ENCODE results near the gene ELOVL5.
"Not testable (repeated sequence)": the region's sequence is repeated elsewhere in the genome, so short reads cannot be mapped to it uniquely, and the experiment has no call there.

The ELOVL5 gene

DNA sequence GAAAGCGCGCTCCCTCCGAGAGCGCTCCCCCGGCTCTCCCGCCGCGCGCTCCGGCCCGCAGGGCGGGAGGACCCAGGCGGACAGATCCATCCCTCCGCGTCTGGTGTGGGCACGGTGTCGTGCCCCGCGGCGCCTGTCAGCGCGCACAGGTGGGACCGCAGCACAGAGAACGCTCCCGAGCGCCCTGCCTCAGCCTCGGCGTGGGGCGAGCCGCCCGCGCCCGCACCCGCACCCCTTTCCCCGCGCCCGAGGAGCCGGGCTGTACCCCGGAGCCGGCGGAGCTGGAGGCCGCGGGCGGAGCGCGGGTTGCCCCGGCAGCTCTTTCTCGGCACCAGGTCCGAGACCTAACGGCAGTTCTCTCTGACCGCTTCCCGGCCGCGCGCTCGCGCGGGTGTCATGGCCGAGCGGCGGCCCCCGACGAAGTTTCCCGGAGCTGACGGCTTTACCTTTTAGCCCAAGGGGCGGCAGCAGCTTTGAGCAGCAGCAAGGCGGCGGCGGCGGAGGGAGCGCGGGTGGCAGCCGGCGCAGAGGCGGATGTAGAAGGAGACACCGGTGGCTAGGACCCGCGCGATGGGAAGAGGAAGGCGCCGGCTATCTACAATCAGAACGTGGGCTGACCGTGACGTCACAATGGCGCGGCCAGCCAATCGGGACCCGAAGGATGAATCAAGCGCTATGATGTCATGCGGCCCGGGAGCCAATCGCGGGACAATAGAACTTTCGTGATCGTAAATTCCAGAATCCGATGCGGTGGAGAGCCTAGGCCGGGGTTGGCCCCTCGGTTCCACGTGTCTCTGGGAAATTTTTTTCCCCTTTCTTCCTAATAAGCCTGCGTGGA is at the start of gene ELOVL5:
Gene ELOVL5 (minus strand): TSS at position 580 of the 838 bp plus-strand sequence. CDS start 53,251 bp downstream, outside the sequence.
- peak; percentile 97 for DNase-seq (ENCODE audit: low read depth, low spot score)

DNA sequence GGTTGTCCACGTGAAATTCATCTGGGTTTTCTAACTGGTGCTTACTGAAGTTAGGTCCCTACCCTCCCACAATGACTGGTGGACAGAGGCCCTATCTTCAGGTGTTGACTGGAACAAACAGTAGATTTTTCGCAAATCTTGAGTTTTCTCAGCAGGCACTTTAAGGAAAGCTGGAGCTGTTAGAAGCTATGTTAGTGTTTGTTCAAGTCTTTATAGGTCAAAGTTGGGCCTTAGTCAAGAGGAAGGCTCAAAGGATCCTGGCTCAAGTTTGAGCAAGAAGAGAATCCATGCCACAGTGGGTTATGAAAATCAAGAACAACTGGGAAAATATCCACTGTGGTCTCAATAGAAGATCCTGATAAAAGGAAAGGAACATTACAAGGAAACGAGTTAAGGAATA is 48.5 kb upstream of the ELOVL5 start:
- no peak for DNase-seq (ENCODE audit: low read depth, low spot score)

DNA sequence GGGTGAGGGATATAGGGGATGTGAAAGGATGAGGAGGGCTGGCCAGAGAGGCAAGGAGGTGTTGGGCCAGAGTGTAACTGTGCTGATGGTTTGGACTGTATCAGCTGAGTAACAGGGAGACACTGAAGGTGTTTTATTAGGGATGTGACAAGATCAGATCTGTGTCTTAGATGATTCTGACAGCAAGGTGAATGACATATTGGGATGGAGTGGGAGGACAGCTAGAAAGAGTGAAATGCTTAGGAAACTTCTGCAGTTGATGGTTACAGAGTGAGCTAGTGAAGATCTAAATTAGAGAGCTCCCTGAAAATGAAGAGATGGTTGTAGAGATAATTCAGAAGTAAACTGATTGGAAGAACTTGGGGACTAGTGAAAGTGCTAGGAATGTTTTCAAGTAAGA is 47.2 kb upstream of the ELOVL5 start:
- no peak for DNase-seq (ENCODE audit: low read depth, low spot score)

DNA sequence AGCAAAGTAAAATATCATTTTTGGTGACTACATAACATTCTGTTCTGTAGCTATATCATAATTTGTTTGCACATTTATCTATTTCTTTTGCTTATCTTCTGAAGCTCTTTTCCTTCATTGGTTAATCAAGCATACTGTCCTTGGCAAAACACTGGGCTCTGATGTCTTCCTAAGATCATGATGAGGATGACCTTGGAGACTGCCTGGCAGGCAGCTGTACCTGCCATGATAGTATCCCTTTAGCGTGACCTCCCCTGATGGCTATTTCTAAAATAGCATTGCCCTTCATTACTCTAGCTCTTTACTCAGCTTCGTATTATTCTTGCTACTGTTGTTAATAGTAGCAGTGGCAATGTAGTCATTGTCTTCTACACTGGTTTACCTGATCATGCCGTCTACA is 46.0 kb upstream of the ELOVL5 start:
- no peak for DNase-seq (ENCODE audit: low read depth, low spot score)

GRCh38 chr6:53391170-53391569 is 42.4 kb upstream of the ELOVL5 start:
- no peak for DNase-seq (ENCODE audit: low read depth, low spot score)

GRCh38 chr6:53390010-53390409 is 41.3 kb upstream of the ELOVL5 start:
- no peak for DNase-seq (ENCODE audit: low read depth, low spot score)

DNA sequence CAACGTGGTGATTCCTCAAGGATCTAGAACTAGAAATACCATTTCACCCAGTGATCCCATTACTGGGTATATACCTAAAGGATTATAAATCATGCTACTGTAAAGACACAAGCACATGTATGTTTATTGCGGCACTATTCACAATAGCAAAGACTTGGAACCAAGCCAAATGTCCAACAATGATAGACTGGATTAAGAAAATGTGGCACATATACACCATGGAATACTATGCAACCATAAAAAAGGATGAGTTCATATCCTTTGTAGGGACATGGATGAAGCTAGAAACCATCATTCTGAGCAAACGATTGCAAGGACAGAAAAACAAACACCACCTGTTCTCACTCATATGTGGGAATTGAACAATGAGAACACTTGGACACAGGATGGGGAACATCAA is 39.9 kb upstream of the ELOVL5 start:
- not testable (repeated sequence) for DNase-seq (ENCODE audit: low read depth, low spot score)

GRCh38 chr6:53382421-53382820 is 33.7 kb upstream of the ELOVL5 start:
- DNase-seq (ENCODE audit: low read depth, low spot score), result no peak

DNA sequence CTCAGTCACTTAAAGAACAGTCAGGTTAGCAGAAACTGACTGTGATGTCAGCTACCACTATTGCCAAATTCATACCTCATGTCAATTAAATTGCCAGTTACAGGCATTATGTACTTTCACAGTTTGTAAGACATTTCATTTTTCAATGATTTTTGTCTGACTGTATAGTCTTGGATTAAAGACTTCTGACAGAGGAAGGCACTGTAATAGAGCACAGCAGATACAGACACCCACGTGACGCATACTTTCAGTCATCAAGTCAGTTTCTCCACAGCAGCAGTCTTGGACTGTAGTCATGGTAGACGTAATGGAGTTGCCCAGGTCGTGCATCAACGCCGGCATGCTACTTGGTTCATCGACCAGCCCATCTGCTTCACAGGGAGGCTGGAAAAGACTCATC is 29.5 kb upstream of the ELOVL5 start:
- no peak for DNase-seq (ENCODE audit: low read depth, low spot score)

- DNase-seq (ENCODE audit: low read depth, low spot score), result no peak
These were observed 29.0 kb upstream of the ELOVL5 start for GRCh38 chr6:53377793-53378192.

DNA sequence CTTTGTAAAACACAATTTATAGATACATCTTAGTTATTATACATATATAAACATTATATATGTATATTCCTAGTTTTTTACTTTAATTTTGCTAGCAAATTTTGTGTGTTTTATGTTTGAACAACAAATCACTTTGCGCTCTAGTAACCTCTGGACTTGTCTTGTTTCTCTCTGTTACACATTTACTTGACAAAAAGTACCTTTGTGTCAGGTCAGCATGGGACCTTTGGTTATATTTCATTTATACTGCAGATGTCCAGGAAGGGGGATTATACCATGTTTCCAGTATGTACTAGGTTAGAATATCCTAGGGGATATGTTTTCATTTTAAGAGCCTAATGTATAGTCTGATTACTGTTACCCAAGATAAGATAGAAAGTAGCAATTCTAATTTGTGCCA is 28.5 kb upstream of the ELOVL5 start:
- DNase-seq (ENCODE audit: low read depth, low spot score), result no peak

DNA sequence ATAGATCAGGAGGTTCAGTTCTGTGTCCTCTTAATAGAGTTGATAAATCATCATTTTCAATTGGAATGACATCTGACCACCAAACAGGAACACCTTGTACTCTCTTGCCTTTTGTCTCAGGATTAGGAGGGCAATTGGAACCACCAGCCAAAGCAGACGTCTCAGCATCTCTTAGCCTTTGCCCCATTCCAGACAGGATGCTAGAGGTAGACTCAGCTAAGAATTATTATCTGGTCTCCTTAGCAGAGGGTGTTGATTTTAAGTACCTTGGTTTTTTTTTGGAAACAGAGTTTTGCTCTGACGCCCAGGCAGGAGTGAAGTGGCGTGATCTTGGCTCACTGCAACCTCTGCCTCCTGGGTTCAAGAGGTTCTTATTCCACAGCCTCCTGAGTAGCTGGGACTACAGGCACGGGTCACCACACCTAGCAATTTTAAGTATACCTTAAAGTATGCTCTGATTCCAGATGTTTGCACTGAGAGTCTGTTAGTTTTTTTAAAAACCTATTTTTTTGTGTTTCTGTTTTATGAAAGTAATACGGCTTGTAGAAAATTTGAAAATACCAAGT is 28.0 kb upstream of the ELOVL5 start:
- DNase-seq (ENCODE audit: low read depth, low spot score), result no peak

DNA sequence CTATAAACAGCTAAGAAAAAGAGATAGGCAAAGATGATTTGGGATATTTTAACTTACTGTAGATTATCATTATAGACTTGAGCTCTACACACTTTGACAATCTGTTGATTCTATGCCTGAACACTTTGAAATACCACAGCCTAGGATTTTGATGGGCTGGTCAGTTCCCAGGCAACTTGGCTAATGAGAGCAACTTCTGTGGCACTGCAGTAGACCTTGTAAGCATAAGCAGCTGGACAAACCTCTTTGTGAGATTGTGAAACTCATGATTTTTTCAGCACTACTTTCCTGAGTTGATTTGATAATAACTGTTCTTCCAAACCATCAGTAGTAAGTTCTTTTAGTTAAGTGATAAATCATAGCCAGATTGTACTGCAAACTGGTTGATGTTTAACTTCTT is 27.1 kb upstream of the ELOVL5 start:
- DNase-seq (ENCODE audit: low read depth, low spot score), result no peak

DNA sequence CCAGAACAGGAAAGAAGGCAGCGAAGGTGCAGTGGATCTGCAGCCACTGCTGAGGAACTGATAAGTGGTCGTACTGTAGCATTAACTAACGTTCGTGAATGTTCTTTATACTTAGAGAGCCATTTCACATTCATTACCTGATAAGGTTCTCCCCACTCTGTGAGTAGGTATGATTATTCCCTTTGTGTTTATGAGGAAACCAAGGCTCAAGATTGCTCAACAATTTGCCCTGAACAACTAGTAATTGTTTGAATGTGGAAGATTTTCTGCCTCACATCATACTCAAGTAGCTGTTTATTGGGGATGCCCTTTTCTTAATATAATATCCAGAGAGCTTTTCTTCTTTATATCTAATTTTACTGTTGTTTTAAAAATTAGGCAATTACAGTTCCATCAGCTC is 24.9 kb upstream of the ELOVL5 start:
- no peak for DNase-seq (ENCODE audit: low read depth, low spot score)

GRCh38 chr6:53369876-53370515 is 21.2 kb upstream of the ELOVL5 start:
- no peak for DNase-seq (ENCODE audit: low read depth, low spot score)

GRCh38 chr6:53369051-53369450 is 20.3 kb upstream of the ELOVL5 start:
- no peak for DNase-seq (ENCODE audit: low read depth, low spot score)

GRCh38 chr6:53366128-53366641 is 17.4 kb upstream of the ELOVL5 start:
- DNase-seq (ENCODE audit: low read depth, low spot score), result no peak

DNA sequence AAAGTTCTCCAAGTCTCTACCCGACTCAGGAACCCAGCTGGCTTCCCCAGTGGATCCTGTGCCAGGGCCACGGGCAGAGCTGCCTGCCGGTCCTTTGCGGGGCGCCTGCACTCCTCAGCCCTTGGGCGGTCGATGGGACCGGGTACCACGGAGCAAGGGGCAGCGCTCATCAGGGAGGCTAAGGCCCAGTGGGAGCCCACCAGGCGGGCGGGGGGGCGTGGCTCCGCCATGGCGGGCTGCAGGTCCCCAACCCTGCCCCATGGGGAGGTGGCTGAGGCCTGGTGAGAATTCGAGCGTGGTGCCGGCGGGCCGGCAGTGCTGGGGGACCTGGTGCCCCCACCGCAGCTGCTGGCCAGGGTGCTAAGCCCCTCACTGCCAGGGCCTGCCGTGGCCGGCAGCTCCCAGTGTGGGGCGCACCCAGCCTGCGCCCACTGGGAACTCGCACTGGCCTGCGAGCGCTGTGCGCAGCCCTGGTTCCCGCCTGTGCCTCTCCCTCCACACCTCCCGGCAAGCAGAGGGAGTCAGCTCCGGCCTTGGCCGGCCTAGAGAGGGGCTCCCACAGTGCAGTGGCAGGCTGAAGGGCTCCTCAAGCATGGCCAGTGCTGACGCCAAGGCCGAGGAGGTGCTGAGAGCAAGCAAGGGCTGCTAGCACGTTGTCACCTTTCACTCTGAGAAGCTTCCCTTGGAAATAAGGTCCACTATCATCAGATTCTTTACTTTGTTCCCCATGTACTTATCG is 14.8 kb upstream of the ELOVL5 start:
- DNase-seq (ENCODE audit: low read depth, low spot score), result no peak

DNA sequence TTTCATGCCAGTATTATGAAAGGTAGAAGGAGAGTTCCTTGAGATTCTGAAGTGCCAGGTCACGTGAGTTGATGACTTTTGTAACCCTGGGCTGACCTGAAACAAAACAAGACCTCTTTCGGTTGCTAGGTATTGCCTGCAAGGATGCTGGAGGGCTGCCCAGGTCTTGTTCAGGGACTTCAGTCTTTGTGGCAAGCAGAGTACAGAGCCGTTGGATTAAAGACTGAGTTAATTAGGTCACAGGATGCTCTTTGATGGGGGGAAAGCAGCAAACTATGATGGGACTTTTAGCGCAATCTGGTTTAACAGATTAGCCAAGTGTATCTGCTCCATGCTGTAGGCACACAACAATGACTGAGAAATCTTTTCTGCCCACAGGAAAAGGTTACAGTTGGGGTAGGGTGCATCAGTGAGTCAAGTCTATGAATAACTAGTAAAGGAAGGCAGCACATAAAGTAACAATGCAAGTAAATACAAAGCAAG is 12.8 kb upstream of the ELOVL5 start:
- no peak for DNase-seq (ENCODE audit: low read depth, low spot score)

DNA sequence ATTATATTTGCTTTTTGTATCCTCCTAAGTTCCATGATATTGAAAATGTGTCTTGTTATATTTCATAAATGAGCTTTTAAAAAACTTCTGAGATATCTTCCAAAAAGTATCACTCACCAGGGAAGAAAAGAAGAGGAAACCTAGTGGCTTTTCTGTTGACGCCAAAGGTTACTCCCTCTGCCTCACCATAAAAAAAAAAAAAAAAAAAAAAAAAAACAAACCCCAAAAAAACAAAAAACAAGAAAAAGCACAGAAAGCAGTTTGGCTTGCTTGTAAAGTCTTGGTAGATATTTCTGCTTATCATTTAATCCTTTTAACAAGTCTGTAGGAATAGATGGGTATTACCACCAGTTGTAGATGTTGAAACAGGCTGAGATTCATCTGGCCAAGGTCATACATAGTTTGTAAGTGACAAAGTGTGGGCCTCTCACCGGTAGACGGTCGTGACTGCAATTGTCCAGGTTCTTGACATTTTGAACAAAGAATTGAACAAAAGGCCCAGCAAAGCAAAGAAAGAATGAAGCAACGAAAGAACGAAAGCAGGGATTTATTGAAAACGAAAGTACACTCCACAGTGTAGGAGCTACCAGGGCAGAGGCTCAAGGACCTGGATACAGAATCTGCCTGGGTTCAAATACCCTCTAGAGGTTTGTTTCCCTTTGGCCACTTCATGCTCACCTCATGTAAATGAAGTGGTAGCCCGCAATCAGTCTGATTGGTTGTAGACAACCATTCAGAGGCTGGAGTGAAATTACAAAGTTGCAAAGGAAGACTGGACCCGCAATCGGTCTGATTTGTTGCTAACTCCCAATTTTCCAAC is 11.6 kb upstream of the ELOVL5 start:
- peak; percentile 7 for DNase-seq (ENCODE audit: low read depth, low spot score)

GRCh38 chr6:53359843-53360092 is 11.0 kb upstream of the ELOVL5 start:
- DNase-seq (ENCODE audit: low read depth, low spot score), result no peak
